A172 (cell line): ENCODE measurements around the gene TMEM145. TPM values are rescaled to one million over a fixed set of nuclear protein-coding genes. Genes with fewer than 3 reads are reported as not detected.
"Not testable (repeated sequence)": the region's sequence is repeated elsewhere in the genome, so short reads cannot be mapped to it uniquely, and the experiment has no call there.

Experiments used
- DNase-seq: peaks from one replicate; pipeline ENCODE4 v3.0.0-alpha.2; 2015; ENCODE audit warnings: low spot score
- total RNA-seq: library from RNA; depleted of rRNA; stranded (reverse); fragments of >200 nt; shearing (Covaris generic); gene quantifications from 2 replicates; pipeline ENCODE4 v1.2.3, GENCODE V29; 2014

TMEM145 gene
- total RNA-seq, 1 experiment from 2014 or later, result not detected

DNA sequence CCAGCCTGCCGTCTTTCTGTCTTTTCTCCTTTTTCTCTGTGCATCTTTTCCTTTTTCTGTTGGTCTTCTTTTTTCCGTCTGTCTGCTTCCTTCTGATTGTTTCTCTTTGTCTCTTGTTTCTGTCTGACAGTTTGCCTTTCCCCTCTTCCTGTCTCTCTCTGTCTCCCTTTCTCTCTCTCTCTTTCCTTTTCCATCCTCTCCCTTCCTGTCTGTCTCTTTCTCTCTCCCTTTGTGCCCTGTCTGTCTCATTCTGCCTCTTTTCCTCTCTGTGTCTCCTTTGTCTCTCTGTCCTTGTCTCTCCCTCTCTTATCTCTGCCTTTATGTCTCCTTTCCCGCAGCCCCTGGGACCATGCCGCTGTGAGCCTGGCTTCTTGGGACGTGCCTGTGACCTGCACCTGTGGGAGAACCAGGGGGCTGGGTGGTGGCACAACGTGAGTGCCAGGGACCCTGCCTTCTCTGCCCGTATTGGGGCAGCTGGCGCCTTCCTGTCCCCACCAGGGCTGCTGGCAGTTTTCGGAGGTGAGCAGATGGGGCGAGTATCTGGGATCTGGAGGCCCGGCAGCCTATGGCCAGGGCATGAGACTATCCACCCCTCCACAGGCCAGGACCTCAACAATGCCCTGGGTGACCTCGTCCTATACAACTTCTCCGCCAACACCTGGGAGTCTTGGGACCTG is 21.7 kb downstream of the TMEM145 start:
- no peak for DNase-seq

DNA sequence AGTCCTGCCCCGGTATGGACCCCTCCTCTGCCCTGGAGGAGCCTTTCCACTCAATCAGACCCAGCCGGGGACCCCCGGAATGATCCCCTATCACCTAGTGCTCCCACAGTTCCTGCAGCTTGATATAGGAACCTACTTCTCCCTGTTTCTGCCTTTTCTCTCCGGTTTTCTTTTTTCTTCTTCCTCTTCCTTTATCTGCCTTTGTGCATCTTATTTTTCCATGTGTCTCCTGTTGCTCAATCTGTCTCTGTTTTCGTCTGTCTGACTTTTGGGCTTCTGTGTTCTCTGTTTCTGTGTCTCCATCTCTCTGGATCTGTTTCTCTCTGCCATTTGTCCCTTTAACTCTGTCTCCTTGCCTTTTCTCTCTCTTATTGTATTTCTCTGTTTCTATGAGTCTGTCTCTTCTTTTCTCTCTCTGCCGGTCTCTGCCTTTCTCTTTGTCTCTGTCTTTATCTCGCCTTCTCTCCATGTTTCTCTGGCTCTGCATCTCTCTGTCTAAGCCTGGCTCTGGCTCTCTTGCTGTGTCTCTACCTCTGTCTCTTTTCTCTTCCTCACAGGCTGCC is 22.3 kb downstream of the TMEM145 start:
- DNase-seq, result no peak

DNA sequence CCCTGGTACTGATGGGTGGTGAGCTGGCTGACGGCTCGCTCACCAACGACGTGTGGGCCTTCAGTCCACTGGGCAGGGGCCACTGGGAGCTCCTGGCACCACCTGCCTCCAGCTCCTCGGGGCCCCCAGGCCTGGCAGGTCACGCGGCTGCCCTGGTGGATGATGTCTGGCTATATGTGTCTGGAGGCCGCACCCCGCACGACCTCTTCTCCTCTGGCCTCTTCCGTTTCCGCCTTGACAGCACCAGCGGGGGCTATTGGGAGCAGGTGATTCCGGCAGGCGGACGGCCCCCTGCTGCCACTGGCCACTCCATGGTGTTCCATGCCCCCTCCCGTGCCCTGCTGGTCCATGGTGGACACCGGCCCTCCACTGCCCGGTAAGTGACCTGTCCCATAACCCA is 22.9 kb downstream of the TMEM145 start:
- DNase-seq, result no peak

- DNase-seq, result not testable (repeated sequence)
Observed at GRCh38 chr19:42339126-42339860, 26.2 kb downstream of the TMEM145 start.

DNA sequence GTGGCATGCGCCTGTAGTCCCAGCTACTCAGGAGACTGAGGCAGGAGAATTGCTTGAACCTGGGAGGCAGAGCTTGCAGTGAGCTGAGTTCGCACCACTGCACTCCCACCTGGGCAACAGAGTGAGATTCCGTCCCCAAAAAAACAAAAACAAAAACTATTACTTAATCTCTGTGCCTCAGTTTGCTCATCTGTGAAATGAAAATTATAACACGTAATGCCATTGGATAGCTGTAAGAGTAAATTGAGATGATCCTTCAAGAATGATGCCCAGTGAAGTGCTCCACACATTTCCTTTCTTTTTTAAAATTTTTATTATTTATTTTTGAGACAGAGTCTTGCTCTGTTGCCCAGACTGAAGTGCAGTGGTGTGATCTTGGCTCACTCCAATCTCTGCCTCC is 26.8 kb downstream of the TMEM145 start:
- not testable (repeated sequence) for DNase-seq

- no peak for DNase-seq
Observed at GRCh38 chr19:42343344-42344110, 30.4 kb downstream of the TMEM145 start.

GRCh38 chr19:42344336-42344893 is 31.3 kb downstream of the TMEM145 start:
- DNase-seq, result no peak

DNA sequence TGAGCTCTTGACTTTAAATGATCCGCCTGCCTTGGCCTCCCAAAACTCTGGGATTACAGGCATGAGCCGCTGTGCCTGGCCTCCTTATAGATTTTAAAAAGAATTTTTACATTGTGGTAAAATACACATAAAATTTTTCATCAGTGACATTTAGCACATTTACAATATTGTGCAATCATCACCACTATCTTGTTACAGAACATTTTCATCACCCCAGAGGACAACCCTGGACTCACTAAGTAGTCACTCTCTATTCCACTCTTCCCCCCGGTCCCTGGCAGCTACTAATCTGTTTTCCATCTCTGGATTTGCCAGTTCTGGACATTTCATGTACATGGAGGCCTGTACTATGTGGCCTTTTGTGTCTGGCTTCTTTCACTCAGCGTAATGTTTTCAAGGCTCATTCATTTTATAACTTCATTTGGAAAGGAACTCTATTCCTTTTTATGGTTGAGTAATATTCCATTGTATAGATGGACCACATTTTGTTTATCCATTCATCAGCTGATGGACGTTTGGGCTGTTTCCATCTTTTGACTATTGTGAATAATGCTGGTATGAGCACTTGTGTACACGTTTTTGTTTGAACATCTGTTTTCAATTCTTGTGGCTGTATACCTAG is 32.2 kb downstream of the TMEM145 start:
- DNase-seq, result no peak

DNA sequence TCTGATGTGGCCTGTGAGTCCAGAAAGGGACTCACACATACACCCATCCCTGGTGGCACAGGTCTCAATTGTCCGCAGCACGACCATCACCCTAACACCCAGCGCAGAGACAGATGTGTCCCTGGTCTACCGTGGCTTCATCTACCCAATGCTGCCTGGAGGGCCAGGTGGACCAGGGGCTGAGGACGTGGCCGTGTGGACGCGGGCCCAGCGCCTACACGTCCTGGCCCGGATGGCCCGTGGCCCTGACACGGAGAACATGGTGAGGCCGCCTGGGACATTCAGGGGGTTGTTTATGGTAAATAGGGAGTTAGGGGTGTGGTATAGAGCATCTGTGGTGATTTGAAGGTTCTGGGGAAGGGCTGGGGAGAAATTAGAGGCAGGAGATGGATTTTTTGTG is 35.1 kb downstream of the TMEM145 start:
- DNase-seq, result no peak

DNA sequence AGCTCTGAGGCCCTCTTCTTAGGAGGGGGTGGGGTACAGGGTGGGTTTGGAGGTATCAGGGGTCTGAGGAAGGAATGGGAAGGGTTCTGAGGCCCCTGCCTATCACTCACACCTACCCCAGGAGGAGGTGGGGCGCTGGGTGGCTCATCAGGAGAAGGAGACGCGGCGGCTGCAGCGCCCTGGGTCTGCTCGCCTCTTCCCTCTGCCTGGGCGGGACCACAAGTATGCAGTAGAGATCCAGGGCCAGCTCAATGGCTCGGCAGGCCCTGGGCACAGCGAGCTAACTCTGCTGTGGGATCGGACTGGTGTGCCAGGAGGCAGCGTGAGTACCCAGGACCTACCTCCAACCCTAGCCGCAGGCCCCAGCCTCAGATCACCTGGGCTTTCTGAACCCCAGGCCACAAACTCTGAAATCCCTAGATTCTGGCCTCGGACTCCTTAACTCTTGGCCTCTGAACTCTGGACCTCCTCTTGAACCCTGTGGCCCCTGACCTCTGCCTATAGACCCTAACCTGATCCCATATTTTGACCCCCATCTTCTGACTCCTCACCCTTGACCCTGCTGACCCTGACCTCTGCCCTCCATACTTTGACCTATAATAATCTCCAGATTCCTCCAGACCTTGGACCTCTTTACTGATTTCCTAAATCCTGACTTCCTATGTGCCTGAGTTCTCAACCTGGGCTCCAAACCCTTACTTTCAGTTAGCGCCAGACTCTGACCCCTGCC is 36.4 kb downstream of the TMEM145 start:
- no peak for DNase-seq

DNA sequence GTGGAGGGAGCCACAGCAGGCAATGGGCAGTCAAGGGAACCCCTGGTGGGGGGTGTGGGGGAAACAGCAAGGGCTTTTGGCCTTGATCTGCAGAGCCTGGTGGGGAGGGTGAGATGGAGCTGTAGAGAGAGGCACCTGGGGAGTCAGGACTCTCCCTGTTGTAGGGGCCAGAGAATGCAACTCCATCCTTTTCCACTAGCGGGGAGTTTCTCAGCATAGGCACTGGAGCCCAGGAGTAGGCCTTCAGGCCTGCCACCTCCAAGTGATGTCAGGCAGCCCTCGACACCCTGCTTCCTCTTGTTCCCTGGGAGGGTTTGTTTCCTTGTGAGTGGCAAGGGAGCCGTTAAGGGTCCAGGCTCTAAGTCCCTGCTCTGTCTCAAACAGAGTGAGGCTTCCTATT is 37.3 kb downstream of the TMEM145 start:
- DNase-seq, result no peak

- no peak for DNase-seq
Observed at GRCh38 chr19:42351079-42351735, 38.1 kb downstream of the TMEM145 start.

DNA sequence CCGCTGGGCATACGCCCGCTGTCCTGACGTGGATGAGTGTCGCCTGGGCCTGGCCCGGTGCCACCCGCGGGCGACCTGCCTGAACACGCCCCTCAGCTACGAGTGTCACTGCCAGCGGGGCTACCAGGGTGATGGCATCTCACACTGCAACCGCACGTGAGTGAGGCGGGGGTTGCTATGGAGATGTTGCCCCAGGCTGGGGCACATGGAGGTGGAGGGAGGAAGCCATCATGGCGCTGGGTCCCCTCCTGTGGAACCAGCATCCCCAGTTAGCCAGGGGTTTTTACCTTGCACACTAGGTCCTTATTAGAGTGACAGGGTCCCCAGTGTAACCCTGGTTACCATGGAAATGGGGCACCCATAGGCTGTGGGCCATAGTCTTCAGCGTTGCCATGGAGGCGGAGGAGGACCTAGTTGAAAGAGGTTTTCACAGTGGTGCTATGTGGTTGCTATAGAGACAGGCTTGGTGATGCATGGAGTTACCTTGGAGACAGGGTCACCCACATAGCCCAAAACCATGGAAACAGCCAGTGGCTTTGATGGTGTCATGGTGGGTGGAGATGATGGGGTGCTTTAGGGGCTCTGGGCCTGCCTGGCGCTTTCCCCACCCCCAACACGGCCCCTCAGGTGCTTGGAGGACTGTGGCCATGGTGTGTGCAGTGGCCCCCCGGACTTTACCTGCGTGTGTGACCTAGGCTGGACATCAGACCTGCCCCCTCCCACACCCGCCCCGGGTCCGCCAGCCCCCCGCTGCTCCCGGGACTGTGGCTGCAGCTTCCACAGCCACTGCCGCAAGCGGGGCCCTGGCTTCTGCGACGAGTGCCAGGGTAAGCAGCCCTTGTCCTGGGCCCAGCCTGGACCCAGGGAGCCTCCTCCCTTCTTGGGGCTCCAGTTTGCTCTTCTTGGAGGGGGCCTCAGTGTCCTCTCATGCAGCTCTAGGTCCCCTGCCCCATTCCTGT is 39.5 kb downstream of the TMEM145 start:
- DNase-seq, result no peak

DNA sequence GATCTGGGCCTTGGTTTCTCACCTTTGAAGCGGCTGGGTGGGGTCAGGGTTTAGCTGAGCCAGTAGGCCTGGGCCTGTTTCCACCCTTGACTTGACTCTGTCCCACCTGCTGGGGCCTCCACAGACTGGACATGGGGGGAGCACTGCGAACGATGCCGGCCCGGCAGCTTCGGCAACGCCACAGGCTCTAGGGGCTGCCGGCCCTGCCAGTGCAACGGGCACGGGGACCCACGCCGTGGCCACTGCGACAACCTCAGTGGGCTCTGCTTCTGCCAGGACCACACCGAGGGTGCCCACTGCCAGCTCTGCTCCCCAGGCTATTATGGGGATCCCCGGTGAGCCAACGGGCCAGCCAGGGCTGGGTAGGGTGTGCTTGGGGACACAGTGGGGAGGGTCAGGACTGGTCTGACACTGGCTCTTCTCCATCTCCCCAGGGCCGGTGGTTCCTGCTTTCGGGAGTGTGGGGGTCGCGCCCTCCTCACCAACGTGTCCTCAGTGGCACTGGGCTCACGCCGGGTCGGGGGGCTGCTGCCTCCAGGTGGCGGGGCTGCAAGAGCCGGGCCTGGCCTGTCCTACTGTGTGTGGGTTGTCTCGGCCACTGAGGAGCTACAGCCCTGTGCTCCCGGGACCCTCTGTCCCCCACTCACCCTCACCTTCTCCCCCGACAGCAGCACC is 40.4 kb downstream of the TMEM145 start:
- no peak for DNase-seq

GRCh38 chr19:42355896-42356295 is 42.8 kb downstream of the TMEM145 start:
- no peak for DNase-seq

DNA sequence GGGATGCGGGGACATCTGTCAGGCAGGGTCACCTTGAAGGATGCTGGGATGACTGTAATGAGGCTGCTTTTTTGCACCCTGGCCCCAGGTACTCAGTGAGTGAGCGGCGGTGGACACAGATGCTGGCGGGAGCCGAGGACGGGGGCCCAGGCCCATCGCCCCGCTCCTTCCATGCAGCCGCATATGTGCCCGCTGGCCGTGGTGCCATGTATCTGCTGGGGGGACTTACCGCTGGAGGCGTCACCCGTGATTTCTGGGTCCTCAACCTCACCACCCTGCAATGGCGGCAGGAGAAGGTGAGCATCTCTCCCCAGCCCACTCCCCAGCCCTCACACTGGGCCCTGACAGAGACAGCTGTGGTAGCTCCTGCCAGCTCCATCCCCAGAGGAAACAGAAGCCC is 43.6 kb downstream of the TMEM145 start:
- DNase-seq, result no peak

DNA sequence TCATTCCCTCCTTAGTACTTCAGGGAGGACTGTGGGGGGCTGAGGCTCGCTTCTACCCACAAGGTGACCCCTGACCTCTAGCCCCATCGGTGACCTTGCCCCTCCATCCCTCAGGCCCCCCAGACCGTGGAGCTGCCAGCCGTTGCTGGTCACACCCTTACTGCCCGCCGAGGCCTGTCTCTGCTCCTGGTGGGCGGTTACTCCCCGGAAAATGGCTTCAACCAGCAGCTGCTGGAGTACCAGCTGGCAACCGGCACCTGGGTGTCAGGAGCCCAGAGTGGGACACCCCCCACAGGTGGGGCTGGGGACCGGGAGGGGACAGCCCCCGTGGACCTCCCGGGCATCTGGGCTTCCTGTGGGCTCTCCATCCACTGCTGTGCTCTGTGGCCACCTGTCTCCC is 44.2 kb downstream of the TMEM145 start:
- DNase-seq, result no peak

GRCh38 chr19:42360787-42361544 is 47.9 kb downstream of the TMEM145 start:
- DNase-seq, result no peak
